Muscle of arm (tissue), 12 donors: Measurements from ENCODE around the gene ASCL5. TPM values are rescaled to one million over a fixed set of nuclear protein-coding genes. Genes with fewer than 3 reads are reported as not detected.

Experiments
- DNase-seq: peaks from one replicate; pipeline ENCODE4 v3.0.0-alpha.2; 2013
- polyA plus RNA-seq, 12 donors: library from polyadenylated mRNA; unstranded; fragments of 120-200 nt; gene quantifications; one replicate each; pipeline ENCODE4 v1.2.1, GENCODE V29; 2013; ENCODE audit not compliant: insufficient read length in 12 of 12

The ASCL5 gene
- polyA plus RNA-seq, 12 donors: 0.12 to 0.66 (median 0.24) TPM; not detected in 2

DNA sequence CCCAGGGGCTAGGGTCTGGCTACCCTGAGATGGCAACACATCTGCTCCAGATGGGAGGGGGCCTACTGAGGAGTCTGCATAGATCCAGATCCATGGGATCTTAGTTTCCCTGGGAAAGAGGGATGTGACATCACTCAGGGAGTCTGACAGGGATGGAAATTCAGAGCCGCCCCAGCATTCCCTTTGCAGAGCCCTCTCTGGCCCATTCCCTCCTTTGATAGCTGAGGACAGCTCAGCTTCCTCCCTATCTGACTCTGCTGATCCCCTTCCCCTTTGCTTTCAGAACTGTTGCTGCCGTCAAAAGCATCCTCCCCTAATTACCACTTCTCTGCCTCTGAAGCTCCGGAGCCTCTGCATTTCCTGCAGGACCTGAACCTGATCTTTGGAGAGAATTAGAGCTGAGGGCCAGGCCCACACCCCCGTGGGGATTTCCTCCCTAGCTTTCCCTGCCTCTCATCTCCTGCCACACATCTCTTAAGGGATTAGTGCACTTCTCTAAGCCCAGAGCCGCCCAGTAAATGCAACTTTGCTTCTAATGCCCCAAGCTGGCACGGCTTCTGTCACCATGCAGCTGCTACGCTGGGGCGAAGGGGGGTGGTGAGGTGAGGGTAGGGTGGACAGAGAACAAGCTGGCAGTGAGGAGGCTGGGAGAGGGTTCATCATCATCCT, 9.5 kb upstream of the ASCL5 start:
- DNase-seq: no peak

DNA sequence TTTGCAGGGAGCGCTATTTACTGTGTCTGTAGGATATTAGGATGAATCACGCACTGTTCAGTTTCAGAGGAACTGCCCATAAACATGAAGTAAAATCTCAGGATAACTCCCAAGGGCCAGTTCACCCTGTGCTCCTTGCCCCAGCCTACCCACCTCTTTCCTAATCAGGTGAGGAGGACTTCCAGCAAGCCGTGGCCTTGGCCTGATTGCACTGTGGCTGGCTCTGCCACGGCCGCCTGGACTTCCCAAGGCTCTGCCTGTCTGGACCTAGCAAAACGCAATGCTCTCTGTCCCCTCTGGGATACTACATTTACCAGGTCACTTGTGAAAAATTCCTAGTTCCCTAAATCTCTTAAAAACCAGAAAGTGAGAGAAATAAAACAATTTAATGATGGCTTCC, 7.4 kb upstream of the ASCL5 start:
- no peak for DNase-seq

DNA sequence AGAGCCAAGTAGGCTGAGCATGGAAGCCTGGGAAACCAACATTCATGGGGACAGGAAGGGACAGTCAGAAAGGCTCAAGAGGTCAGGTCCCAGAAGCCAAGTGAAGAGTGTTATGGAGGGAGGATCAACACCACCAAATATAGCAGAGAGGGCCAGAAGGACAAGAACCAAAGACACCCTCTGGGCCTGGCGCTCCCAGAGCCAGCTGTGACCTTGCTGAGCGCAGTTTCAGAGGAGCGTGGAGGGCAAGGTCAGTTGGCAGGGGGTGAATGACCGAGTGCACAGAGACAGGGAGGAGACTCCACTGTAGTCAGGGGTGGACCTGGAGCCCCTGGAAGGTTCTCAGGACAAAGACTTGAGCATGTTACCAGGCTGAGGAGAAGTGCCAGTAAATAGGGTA, 4.4 kb upstream of the ASCL5 start:
- DNase-seq: no peak

DNA sequence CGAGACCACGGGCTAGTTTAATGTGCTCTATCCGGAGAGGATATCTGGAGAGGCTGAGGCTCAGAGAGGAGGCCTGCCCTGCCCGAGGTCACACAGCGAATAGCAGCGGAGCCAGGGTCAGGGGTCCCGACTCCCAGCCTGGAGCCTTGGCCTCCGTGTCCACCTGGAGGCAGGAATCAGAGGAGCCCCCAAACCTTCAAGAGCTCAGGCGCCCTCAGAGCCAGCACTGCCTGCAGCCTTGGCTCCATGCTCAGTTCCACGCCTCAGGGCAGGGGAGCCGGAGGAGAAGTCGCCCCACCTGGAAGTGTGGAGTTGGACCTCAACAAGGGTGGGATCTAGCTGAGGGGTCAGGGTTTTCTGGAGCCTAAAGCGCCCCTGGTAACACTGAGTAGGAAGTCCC, 2.0 kb upstream of the ASCL5 start:
- DNase-seq: no peak

DNA sequence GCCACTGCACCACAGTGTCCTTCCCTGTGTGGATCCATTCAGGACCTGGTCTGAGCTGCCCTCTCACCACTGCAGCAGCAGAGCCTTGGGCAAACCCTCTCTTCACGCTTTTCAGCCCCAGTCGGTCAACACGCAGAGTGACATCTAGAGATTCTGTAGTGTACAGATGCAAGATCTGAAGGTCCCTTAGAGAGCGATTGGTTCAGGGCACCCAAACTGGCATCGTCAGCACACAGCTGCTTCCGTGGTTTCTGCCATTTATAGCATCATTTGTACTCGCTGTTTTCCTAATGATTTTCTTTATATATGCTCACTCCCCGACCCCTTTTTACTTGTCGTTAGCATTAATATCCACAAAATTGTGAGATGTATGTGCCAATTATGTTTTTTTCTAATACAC, 1.5 kb upstream of the ASCL5 start:
- DNase-seq: no peak

DNA sequence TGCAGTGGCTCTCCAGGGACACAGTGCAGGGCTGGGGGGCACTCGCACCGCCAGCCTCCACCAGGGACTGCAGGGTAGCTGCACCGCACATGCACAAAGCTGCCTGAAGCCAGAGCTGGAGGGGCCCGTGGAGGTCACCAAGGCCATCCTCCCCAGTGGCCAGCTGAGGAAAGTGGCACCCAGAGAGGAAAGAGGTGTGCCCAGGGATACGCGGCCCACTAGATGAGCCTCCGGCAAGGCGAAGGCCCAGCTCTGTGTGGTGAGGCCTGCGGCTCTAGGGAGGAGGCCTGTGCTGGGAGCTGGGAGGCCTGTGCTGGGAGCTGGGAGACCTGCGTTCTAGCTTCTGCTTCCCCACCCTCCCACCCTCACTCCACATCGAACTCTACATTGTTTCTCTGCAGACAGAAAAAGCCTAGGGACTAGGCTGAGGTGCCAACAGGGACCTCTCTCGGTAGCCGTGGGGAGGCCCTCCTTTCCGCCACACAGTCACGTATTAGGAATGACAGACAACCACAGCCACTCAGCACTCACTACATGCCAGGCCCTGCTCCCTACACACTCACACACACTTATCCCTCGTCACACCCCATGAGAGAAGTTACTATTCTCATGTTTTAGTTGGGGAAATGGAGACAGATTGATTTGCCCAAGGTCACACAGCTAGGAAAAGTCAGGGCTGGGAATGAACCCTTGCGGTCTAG, 921 bp upstream of the ASCL5 start:
- DNase-seq: no peak

DNA sequence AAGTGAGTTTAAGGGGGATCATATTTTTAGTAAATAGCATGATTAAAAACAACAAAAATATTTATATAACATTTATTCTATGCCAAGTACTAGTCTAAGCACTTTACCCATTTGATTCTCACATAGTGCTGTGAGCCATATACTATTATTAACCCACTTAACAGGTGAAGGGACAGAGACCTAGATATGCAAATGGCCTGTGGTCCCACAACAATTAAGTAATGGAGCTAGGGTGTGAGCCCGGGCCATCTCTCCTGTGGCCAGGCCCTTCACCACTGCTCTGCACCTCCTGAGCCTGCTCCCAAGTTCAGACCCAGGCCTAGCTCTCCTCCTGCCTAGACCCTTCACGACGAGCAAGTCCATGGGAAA, 537 bp downstream of the ASCL5 start:
- no peak for DNase-seq

DNA sequence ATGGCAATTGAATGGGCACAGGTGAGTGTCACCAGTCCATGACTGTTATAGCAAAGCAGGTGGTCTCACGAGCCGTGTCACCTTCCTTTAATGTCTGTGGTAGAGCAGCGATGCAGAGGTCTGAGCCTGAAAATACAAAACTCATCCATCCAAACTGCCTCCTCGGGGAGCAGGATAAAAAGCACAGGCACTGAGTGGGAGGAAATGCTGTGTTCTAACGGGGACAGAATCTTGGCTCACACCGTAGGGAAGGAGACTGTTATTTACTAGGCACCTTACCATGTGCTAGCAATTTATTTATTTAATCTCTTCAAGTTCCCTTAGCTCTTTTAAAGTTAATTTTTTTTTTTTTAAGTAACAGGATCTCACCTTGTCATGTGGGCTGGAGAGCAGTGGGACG, 1.2 kb downstream of the ASCL5 start:
- no peak for DNase-seq

DNA sequence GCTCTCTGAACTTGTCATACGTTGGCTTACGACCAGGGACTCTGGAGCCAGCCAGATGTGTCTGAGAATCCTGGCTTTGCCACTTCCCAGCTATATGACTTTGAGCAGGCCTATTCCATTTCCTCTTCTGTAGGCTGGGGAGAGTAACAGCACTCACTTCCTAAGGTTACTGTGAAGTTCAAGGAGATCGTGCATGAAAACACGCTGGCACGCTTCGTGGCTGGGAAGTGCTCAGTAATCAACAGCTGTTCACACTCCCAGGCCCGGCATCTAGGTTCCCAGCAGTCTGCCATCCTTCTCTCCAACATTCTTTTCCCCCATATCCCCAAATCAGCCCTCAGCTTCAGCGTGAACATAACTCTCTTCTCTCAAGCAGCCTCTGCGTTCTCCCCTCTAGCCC, 2.0 kb downstream of the ASCL5 start:
- DNase-seq: no peak

DNA sequence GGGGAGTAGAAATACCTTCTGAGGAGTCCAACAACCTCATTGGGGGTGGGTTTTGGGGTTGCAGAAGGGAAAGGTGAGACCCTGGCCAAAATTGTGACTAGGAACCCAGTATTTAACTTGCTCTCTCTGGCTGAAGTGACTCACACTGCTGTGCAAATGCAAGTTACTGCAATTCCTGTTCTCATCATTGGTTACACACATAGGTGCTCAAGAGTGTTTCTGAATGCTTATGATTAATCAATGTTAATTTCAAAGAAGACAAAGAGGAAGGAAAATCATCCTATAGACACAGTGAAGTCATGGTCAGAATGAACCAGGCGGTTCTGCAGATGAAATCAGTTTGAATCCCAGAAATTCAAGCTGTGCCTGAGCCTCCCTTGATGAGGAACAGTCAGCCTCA, 3.1 kb downstream of the ASCL5 start:
- DNase-seq: no peak

DNA sequence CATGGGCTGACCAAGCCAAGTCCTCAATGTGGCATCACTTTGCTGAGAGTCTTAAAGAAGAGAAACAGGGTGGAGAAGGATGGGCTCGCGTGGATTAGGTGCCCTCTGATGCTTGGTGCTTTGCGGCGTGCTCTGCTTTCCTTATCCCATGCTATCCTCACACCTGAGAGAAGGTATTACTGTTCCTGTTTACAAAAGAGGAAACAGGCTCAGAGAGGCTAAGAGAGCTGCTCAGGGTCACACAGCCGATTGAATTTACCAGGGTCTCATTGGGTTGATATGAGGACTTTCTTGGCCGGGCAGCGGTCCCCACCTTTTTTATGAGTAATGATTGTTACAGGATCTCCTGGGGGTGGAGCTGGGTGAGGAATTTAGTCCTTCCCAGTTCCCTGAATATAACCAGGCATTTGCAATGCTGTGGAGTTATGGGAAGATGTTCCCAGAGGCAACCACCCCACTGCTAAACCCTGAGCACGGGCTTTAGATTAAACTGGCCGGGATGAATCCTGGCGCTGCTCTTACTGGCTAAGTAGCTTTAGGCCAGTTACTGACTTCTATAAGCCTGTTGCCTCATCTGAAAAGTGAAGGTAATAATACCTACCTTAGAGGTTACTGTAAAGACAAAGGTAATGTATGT, 4.5 kb downstream of the ASCL5 start:
- no peak for DNase-seq

DNA sequence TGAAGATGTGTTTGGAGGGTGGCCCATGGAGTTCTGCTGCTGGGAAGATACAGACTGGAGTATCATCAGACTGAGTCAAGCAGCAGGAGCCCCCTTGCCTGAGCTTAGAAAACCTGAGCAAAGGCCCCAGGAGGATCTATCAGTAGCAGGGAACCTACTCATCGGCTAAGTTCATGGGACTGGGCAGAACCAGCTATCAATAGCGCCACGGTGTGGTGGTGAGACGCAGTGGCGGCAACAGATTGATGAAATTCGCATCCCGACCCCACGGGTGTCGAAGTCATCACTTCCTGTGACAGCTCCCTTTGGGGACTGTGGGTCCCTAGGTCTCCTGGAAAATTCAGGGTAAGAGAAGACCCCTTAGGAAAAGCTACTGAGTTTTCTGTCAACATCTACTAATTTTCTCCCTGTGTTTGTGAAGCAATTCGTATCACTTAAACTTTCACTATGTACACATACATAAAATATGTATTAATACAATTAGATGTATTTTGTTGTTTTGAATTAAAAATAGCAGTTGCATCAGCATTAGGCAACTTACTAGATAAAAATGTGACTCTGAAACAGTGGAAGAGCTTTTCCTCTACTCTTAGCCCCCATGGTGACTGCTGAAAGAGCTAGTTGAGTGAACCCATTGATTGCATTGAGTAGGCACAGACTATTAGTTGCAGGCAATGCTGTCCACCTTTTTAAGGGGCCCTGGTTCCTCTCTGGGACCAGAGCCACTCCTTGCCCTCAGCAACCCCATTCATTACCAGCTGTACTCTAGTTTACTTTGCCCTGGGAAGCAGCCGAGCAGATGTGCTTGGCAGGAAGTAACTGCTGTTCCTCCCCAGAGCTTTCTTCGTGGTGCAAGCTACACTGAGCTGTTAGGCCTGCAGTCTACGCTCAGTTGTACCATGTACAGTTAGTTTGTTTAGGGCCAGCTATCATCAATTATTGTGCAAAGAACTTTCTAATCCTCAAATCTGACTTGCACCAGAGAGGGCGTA, 7.5 kb downstream of the ASCL5 start:
- DNase-seq: no peak

DNA sequence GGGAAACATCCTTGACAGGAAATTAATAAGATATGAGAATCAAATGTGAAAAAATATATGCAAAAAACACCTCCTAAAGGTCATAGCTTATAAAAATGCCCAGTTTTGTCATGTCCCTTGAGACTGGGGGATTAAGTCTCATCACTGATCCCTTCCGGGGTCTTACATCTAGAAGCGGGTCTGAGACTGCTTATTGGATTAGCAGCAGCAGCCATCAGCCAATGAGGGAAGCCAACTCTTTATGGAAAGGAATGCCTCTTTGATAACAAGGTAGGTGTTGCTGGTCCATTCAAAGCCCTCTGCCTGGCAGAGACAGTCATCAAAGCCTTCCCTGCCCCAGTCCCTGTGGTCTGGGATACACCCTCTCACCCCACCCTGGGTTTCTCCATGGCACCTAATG, 10.9 kb downstream of the ASCL5 start:
- DNase-seq: no peak

DNA sequence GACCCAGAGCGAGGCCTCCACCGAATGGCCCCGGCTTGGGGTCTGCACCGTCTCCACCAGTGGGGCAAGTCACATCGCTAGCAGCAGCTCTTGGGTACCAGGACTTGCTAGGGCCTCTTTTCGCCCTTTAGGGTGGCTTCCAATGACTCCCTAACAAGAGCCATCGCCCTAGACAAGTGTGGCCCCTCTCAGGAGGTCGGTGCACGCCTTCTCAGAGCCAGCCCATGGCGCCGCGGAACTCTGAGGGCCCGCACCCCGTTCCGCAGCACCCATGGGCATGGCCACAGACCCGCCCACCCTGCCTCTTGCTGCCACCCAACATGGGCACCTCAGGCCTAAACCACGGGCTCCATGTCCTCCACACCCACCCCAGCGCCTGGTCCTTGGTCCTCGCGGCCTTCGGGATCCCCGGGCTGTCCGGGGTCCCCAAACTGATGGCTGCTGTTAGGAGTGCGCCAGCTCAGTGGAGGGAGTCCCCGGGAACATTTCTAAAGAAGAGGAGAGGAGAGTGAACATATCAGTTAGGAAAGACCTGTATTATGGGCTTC, 11.5 kb downstream of the ASCL5 start:
- DNase-seq: no peak

DNA sequence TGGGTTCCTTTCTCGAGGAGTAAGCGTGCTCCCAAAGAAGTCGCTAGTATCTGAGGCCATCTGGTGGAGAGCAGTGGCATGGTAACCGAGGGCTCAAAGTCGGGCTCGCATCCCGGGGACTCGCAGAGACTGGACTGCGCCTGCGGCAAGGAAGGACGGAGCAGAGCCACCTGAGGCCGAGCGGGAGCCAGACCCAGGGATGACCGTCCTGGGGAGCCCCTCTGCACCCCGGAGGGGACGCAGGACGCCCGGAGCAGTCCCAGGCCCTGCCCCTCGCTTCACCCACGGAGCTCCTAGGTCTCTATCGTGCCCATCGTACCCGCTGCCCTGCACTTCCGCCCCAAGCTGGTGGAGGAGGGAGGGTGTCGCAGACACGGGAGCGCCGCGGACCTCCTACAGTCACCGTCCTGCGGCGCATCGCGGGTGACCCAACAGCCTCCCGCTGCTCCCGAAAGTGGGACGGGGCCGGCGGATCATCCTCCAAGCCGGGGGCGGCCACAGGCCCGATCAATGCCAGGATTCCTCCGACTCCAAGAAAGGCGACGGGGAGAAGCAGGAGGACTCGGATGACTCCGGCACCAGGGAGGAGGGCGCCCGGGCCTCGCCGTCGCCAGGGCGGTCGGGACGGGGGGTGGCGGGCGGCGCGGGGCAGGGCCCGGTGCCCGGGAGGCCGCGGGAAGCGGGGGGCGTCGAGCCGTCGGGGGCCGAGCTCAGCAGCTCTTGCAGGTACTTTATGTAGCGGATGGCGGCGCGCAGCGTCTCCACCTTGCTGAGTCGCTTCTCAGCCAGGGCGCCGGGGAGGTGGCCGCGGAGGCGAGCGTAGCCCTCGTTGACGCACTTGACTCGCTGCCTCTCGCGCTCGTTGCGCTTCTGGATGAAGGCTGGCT, 12.5 kb downstream of the ASCL5 start:
- DNase-seq: peak; percentile 90

DNA sequence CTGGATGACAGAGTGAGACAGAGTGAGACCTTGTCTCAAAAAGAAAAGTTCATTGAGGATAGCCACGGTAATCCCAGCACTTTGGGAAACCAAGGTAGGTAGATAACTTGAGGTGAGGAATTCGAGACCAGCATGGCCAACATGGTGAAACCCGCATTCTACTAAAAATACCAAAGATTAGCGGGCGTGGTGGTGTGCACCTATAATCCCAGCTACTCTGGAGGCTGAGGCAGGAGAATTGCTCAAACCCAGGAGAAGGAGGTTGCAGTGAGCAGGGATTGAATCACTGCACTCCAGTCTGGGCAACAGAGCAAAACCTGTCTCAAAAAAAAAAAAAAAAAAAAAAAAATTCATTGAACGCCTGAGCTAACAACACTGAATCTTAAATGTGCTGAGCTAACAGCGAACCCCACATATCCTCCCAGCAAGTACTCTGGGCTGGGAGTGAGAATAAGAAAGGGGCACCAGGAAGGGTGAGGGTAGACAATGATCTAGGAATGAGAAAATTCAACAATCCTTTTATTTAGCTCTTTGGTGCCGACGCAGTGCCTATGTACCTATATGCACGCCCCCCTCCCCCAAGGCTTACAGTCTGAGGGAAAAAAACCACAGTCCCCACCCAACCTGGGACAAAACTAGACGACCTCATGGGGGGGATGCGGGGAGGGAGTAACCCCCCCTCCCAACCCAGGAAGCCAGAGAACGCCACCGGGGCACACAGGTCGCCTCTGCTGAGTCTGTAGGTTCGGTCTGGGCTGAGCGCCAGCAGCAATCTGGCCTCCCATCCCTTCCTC, 13.3 kb downstream of the ASCL5 start:
- no peak for DNase-seq

DNA sequence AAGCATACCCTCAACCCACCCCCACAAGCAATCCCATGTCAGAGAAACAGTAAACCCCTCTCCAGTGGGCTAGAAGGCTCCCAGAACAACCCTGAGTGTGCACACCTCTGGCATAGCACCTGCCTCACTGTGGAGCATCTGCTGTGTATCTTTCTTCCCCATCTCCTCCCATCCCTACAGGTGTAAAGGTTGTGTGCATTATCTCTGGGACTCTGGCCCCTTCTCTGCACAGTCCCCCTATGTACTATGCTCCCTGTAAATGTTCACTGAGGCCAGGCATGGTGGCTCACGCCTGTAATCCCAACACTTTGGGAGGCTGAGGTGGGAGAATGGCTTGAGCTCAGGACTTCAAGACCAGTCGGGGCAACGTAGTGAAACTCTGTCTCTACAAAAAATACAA, 14.1 kb downstream of the ASCL5 start:
- no peak for DNase-seq

DNA sequence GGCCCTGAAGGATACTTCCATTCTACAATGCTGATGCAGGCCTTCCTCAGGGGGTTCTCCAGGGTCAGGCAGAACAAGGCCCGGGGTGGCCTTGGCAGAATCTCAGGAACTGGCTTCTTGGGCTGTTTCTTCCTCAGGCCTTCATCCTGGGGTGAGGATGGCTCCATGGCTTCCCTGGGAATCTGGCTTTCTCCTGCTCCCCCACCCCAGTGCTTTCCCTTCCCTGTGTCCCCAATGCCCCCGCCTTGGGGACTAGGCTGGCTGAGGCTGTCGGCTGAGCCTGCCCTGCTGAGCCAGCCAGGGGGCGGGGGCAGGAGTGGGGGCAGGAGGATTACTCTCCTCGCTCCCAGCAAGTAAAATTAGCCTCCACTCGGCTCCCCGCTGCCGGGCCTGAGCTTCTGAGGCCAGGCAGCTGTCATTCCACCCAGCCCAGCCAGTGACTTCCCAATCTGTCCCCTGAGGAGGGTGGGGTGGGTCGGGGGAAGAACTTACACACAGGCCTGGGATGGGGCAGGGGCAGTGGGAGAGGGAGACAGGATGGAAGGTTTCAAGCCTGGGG, 14.7 kb downstream of the ASCL5 start, which contains the start of gene CACNA1S:
CACNA1S (minus strand) TSS at position 254 of the 559 bp plus-strand sequence; CDS start at position 167, 87 bp downstream.
- no peak for DNase-seq

DNA sequence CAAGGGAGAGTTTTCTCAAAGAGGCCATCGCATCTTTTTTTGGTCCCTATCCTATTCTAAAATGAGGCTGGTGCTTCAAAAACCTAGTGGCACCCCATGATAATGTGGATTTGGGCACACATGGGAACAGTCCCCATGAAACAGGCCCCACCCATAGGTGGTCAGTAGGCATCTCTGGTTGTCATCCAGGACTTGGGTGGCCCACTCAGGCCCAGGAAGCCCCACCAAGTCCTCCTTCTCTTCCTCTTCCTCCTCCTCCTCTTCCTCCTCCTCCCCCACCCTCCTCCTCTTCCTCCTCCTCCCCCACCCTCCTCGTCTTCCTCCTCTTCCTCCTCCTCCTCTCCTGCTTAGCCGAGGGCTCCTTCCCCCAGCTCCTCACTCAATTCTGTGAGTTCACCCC, 15.3 kb downstream of the ASCL5 start:
- no peak for DNase-seq
